ENCODE results near the gene TMPRSS13. TPM values are rescaled to one million over a fixed set of nuclear protein-coding genes. Genes with fewer than 3 reads are reported as not detected.

TMPRSS13 gene
- polyA plus RNA-seq, 1 experiment: not detected

GRCh38 chr11:117863383-117863782 is 65.8 kb downstream of the TMPRSS13 start:
- CTCF ChIA-PET: no interaction called here

GRCh38 chr11:117862753-117863152 is 66.4 kb downstream of the TMPRSS13 start:
- no peaks in the 10 kb centered on the region for H3K9me3 ChIP-seq (ENCODE audit: control insufficient read depth, insufficient read depth, low read length)
- peaks cover 6% of the 10 kb centered on the region for H3K27me3 ChIP-seq (ENCODE audit: control insufficient read depth, insufficient read depth, low read length)
- ChIA-PET CTCF (interaction anchor here (0.6 to 2.1 kb wide), 3 partner anchors 42 to 191 kb away, joined by 3 to 6 read pairs (median 4); no protein-coding TSS in a partner anchor), POLR2A (no interaction called here)
- TF ChIP-seq CTCF (IDR thresholded peaks at IDR 0.05; ENCODE audit: low read depth, low read length): no peak
- DNase-seq (ENCODE audit: low read depth, low spot score): no peak
- H3K4me3 ChIP-seq (ENCODE audit: low read depth, low read length): no peak overlapping the region
- no peak overlapping the region for H3K27ac ChIP-seq (ENCODE audit: low read depth, low read length)

More at GRCh38 chr11:117863383-117863782, 65.8 kb downstream of the TMPRSS13 start:
- peaks cover 8% of the 10 kb centered on the region for H3K27me3 ChIP-seq (ENCODE audit: control insufficient read depth, insufficient read depth, low read length)
- no peak overlapping the region for H3K4me3 ChIP-seq (ENCODE audit: low read depth, low read length)
- POLR2A ChIA-PET: no interaction called here
- H3K9me3 ChIP-seq (ENCODE audit: control insufficient read depth, insufficient read depth, low read length): no peaks in the 10 kb centered on the region
- DNase-seq (ENCODE audit: low read depth, low spot score): no peak
- no peak for TF ChIP-seq CTCF (IDR thresholded peaks at IDR 0.05; ENCODE audit: low read depth, low read length)
- H3K27ac ChIP-seq (ENCODE audit: low read depth, low read length): no peak overlapping the region

GRCh38 chr11:117862019-117862725 is 67.0 kb downstream of the TMPRSS13 start:
- peaks cover 6% of the 10 kb centered on the region for H3K27me3 ChIP-seq (ENCODE audit: control insufficient read depth, insufficient read depth, low read length)
- TF ChIP-seq CTCF (IDR thresholded peaks at IDR 0.05; ENCODE audit: low read depth, low read length): no peak
- no peak overlapping the region for H3K27ac ChIP-seq (ENCODE audit: low read depth, low read length)
- no peak for DNase-seq (ENCODE audit: low read depth, low spot score)
- no peaks in the 10 kb centered on the region for H3K9me3 ChIP-seq (ENCODE audit: control insufficient read depth, insufficient read depth, low read length)
- no peak overlapping the region for H3K4me3 ChIP-seq (ENCODE audit: low read depth, low read length)
- CTCF ChIA-PET: interaction anchor here (0.6 to 2.7 kb wide), 4 partner anchors 17 to 191 kb away, joined by 3 to 6 read pairs (median 5); no protein-coding TSS in a partner anchor
- POLR2A ChIA-PET: no interaction called here

- H3K27ac ChIP-seq (ENCODE audit: low read depth, low read length): no peak overlapping the region
- no peak overlapping the region for H3K4me3 ChIP-seq (ENCODE audit: low read depth, low read length)
- H3K27me3 ChIP-seq (ENCODE audit: control insufficient read depth, insufficient read depth, low read length): peaks cover 8% of the 10 kb centered on the region
- no peak for TF ChIP-seq CTCF (IDR thresholded peaks at IDR 0.05; ENCODE audit: low read depth, low read length)
- DNase-seq (ENCODE audit: low read depth, low spot score): no peak
- ChIA-PET CTCF (interaction anchor here (1.1 to 2.7 kb wide), 5 partner anchors 17 to 85 kb away, joined by 3 to 6 read pairs (median 6); no protein-coding TSS in a partner anchor), POLR2A (no interaction called here)
- no peaks in the 10 kb centered on the region for H3K9me3 ChIP-seq (ENCODE audit: control insufficient read depth, insufficient read depth, low read length)
These were observed 67.8 kb downstream of the TMPRSS13 start for GRCh38 chr11:117861151-117862018.

Data from AG04450 (cell line).